NCI-H524 (cell line): ENCODE measurements around the gene OGFOD1.

ENCODE experiments used
- DNase-seq, 2 experiments: peaks; one replicate each; lab custom pipeline; 2025; lab: John Stamatoyannopoulos, UW

The OGFOD1 gene

DNA sequence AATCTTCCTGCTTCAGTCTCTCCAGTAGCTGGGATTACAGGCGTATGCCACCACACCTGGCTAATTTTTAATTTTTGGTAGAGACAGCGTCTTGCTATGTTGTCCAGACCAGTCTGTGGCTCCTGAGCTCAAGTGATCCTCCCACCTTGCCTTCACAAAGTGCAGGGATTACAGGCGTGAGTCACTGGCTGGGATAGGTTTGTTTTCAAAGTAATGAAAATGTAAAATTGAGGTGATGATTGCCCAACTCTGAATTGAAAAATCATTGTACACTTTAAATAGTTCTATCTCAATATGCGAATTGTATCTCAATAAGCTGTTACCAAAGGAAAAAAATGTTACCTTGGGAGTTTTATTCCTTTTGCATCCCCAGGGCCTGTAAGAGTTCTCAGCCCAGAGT is 24.8 kb upstream of the OGFOD1 start:
- DNase-seq: no peak

DNA sequence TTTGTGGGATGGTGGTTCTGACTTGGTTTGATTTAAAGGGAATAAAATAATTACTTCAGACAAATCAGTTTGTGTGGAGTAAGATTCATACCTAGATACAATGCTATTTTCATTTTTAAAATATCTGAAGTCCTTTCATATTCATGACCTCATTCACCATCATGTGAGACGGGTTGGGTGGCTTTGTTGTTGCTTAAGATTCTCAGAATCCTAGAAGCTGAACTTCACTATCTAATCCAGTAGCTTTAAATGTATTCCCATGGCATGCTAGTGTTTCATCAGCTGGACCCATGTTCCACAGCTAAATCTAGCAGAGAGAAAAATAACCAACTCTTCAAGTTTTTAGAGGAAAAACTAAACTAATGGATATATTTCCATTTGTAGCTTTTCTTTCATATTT is 23.3 kb upstream of the OGFOD1 start:
- DNase-seq: no peak

DNA sequence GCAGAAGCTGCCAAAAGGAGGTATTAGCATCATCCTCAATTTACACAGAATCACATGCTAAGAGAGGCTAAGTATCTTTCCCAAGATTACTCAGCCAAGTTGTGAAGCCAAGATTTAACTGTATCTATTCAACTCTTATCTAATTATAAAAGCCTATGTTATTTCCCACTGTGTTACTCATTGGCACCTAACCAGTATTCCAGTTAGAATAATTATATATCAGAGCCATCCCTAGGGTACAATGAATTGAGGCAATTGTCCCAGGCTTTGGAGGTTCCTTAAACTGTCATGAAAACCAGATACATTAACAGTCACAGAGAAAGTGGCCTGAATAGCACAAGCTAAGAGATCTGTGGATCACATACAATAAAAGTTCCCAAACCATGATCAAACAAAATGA is 15.1 kb upstream of the OGFOD1 start:
- no peak for DNase-seq

DNA sequence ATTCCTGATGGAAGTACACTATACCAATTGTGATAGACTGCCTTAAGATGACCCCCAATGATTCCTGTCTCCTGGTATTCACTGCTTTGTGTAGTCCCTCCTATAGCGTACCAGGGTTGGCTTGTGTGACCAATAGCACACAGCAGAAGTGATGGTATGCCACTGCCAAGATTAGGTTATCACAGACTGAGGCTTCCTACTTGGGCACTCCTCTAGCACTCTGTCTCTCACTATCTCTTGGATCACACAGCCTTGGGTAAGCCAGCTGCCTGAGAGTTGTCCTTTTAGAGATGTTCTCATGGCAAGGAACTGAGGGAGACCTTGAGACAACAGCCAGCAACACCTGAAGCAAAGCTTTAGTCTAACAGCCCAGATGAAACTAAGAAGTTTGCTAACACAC is 13.3 kb upstream of the OGFOD1 start:
- no peak for DNase-seq

DNA sequence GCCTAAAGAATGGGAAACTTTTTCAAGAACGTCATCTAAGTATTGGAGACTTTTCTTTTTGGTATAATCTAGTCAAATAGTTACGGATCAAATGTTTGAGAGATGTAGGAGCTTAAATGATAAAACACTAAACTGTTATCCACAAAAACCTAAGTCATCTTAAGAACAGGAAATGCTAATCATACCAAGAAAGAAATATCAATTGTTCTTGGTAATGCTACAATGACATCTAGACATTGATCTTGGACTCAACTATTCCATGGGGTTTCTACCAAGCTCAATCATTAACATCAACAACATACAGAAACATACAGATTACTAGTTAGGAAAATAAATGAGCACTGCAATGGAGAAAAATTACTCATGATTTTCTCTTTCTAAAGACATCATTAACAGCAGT is 4.1 kb upstream of the OGFOD1 start:
- DNase-seq: no peak

DNA sequence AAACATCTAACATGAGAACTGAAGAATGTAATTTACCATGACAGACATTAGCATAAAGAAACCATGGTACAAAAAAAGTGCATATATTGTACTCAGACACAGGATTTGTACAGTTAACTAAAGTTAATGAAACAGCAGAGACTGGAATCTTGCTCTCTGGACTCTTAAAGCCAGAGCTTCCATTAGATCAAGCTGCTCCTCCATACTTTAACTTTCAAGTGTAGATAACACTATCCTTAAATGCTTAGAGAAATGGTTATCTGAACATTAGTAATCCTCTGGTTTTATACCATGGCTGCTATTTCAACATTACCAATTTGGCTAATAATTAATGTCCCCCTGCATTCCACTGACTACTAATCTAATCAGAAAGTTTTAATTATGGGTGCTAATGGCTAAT is 3.3 kb upstream of the OGFOD1 start:
- DNase-seq: no peak

DNA sequence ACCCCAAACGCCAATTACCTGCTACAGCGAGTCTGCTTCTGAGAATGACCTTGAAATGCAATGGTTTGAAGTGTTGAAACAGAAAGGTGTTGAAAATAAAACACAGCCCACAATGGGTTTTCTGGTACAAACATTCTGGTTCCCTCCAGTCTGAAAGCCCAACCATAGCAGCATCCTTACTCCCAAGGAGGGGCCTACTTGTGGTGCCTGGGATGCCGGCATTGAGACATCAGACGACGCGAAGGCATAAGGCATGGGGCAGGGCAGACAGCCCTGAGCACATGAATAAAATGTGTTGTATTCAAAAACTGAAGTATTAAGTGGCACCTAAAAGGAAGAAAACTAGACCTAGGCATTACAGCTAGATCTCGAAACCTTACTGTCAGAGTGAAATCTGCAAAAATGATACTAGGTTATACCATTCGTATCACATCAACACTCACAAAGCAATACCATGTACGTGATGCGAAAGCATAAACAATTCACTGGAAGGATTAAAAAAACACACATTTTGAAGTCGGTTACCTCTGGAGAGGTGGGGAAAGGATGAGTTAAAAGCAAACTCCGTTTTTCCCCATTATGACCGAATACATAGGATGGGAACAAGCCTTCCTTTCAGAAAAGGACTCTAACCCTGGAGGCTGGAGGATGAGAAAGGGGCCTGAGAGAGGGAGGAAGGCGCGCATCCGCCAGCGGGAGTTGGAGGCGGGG is 924 bp upstream of the OGFOD1 start:
- DNase-seq: peak in 1 of 2 experiments; percentile 10

DNA sequence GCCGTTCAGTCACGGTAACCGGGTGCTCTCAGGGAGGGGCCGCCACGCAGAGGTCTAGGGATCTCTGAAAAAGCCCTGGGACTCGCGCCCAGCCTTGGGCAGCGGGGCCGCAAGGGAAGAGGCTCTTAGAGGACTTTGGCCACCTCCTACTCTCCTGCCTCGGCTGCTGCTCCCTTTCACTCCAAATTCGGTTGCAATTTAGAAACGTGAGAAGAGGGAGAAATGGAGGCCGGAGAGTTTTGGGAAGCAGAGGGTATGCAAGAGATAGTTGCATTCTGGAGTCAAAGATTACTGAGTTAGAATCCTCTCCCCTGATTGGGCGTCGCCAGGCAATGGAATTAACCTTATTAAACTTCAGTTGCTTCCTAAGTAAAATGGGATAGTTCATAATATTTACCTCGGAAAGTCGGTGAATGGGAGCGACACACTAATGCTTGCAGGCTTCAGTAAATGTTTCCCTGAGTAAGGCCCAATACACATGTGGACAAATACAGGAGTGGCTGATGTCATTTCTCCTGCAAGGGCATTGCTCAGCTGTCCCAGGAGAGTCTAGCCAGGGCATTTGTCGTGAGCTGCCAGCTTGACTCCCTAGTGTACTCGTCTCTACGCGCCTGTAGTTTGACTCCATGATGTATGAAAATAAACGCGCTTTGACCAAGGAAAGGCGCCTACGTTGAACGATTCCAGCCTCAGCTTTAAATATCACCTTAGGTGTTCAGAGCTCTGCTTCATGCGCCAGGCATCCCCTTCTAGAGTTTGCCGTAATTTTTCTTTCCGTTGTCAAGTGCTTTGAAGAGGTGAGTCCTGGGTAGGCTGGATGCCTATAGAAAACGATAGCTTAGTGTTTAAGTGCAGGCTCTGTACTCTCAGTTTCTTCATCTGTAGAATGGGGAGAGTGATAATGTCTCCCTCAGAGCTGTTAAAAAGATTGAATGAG is 667 bp downstream of the OGFOD1 start:
- peak; percentile 64 to 68 for DNase-seq

DNA sequence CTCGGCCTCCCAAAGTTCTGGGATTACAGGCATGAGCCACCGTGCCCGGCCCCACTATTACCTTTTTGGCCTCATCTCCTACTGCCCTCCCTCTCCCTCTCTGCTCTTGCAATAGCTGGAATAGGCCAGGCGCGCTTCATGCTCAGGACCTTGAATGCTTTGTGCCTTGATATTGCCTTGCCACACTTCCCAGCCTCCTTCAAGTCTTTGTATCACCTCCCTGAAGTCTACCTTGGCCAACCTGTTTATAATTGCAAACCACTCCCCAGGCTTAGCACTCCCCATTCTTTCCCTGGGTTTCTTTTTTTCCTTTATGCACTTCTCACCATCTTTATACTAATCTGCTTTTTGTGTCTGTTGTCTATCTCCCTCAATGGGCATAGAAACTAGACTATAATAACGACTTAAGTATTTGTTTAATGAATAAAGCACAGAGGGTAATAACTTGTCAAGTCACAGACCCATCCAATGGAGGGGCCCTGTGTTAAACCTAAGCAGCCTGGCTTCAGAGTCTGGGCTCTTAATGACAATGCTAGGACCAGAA is 6.6 kb downstream of the OGFOD1 start:
- no peak for DNase-seq

DNA sequence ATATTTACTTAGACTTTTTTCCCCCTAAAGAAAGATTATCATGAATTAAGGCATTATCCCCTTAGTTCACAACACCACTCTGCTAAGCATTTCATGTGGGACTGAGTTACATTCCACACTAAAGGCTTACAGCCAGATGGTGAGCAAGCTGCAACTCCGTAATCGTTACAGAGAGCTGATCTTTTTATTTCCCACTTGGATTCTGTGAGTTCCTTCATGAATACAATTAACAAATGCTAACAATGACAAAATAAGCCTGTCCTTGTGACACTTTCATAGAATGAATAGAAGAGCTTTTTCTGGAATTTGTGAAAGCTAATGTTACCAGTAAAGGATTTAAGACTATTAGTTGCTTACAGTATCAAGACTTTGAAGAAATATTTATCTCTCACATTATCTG is 8.7 kb downstream of the OGFOD1 start:
- peak; percentile 85 to 93 for DNase-seq

DNA sequence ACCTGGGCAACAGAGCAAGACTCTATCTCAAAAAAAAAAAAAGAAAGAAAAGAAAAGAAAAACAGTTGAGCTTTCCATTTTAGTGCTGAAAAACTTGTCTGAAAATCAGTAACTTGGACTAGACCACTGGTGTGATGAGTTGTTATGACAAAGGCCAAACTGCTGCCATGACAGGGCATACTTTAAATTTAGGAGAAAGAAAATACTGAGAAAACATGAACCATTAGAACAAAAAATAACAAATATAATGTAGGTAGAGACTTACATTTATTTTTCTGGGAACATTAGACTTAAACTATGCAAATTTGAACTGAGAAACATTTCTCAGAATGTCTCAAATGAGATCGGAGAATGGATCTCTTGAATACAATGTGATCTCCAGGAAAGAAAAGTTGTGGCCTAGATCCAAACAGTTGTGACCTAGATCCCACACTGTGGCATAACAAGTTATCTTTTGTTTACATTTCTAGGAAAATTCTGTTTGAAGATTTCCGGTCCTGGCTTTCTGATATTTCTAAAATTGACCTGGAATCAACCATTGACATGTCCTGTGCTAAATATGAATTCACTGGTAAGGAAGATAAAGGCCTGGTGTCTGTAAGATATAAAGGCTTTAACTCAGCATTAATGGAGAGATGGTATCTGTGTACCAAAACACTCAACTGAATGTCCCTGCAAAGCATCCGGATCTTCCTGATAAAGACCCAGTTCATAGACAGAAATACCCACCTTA is 10.9 kb downstream of the OGFOD1 start:
- no peak for DNase-seq

DNA sequence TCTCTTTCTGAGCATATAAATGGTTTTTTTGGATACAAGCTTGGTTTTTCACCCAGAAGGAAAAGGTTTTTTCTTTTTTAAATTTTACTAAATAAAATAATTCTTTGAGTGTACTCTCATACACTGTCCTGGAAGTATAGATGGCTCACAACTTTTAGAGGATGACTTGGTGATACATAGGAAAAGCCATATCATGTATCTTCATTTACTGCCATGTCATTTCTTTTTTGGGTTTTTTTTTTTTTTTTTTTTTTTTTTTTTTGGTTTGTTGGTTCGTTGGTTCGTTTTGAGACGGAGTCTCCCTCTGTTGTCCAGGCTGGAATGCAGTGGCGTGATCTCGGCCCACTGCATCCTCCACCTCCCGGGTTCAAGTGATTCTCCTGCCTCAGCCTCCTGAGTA is 11.8 kb downstream of the OGFOD1 start:
- DNase-seq: no peak

DNA sequence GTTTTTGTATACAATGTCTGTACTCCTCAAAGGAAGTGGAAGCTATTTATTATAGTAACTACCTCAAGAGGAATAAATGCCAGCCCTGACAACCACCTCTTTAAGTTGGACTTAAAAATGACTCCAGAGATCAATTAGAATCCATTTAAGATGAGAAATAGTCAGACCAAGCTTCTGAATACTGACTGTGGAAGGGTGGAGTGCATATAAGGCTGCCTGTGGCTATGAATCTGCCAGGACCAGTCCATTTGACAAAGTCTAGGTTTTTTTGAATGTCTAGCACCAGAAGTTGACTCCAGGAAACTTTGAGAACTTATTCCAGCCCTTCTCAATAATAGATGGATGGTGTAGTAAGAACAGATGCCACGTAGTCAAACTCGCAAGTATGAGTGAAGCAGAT is 15.0 kb downstream of the OGFOD1 start:
- no peak for DNase-seq

DNA sequence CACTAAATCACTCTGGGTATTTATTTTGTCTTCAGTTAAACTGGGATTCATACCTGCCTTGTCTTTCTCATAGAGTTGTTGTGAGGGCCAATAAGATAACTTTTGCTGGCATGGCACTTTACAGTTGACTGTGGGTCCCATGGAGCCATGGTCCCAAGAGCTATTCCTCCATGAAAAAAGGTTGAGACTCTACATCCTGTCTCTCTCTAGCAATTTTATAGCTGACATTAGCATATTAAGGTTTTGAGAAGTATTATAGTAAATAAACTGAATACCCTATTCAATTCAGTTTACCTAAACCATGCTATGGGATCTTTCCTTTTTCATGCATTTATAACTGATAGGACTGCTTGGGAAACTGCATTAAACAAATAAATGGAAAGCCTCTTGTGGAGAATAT is 17.4 kb downstream of the OGFOD1 start:
- no peak for DNase-seq

DNA sequence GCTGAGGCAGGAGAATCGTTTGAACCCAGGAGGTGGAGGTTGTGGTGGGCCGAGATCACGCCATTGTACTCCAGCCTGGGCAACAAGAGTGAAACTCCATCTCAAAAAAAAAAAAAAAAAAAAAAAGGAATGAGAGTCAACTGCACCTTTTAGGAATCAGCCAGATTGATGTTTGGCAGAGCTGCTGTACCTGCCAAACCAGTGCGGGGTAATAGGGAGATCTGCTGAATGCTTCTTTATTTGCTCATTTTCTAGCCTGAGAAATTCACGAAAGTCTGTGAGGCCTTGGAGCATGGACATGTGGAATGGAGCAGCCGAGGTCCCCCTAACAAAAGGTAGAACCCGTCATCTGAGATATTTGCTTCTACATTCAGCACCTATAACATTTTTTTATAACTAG is 18.4 kb downstream of the OGFOD1 start:
- DNase-seq: no peak

DNA sequence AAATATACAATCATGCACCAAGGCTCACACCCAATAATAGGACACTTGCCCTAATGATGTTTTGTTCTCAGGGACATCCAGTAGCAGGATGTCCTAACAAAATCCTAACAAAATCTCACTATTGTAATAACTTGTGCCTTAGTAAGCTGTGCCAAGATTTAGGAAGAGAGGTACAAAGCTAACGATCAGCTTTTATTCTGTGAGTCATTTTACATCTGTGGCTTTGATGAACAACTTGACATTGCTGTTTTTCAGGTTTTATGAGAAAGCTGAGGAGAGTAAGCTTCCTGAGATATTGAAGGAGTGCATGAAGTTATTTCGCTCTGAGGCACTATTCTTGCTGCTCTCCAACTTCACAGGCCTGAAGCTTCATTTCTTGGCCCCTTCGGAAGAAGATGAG is 18.9 kb downstream of the OGFOD1 start:
- DNase-seq: no peak

DNA sequence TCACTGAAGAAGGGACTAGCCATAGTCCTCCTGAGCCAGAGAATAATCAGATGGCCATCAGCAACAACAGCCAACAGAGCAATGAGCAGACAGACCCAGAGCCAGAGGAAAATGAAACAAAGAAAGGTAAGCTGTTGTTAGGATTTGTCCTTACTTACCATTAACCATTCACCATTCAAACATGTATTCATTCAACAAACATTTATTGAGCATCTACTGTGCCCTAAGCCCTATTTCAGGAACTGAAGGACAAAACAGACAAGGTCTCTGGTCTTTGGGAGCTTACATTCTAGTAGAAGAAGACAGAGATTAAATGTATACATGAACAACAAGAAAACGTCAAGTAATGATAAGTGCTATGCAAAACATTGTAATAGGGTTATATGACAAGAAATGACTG is 19.3 kb downstream of the OGFOD1 start:
- DNase-seq: no peak

DNA sequence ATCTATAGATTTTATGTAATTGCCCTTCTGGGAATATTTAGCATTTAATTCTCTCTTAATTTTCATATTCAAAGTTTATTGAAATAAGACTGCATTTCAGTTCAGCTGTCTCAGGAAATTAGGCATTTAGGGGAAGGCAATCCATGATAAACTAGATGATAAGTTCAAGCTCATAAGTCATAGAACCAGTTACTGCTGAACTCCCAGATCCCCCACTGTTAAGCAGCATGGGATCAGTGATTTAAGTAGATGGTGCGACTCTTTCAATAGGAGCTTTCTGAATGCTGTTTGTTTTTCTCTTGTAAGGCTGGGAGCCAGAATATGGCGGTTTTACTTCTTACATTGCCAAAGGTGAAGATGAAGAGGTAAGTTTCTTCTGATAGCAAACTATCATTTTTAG is 23.8 kb downstream of the OGFOD1 start:
- DNase-seq: peak in 1 of 2 experiments; percentile 11

DNA sequence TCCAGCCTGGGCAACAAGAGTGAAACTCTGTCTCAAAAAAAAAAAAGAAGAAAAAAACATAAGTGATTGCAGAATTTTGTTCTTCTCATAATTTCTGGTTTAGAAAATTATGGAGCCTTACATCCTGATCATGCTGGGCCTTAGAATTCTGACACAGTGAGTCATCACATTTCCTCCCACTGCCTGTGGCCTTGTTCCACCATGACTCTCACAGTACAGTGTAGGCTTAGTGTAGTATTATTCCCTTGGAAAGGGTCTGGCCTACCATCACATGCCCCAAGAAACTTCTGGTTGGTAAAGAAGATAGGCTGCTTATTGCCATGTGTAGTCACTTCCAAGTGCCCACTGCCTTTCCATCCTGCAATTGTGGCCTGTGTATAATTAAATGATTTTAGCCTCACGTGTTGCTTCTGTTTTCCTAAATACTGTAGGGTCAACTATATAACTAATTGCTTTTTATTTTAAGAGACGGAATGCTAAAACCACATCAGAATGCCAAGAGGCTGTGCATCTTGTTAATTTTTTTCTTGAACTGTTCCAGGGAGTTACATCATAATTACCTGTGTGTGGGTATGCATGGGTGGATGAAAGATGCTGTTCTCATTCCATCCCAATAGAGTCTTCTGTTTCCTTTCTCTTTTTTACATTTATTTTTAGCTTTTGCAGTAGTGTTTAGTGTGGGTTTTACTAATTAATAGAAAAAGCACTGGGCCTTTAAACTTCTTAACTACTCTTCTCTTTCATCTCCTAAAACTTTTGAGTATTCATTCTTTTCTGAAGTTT is 25.9 kb downstream of the OGFOD1 start:
- no peak for DNase-seq

DNA sequence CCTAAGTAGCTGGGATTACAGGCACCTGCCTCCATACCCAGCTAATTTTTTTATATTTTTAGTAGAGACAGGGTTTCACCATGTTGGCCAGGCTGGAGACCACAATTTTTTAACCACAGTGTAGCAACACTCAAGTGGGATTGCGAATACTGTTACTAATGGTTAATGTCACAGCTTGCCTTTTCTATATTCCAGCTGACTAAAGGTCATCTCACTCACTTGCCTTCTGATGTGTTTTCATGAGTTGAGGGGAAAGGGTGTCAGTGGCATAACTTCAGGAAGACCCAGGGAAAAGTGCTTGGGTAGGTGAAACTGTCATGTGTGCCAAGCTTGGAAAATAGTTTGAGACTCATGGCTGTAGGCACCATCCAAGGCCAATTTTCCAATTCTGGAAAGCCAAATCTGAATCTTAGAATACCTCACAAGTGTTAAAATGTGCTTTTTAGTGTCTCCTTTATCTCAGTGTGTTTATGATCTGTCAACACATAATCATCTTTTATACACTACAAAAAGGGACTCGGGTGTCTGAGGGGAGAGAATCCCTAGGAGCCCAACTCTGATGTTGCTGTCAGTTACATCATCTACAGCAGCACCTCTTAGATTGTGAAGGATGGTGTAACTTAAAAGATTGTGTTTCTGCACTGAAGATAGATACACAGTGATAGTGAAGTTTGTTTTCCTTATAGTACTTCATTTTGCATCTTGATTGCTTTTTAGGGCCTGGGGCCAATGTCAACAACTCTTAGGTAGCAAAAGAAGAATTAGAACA is 27.1 kb downstream of the OGFOD1 start:
- no peak for DNase-seq

DNA sequence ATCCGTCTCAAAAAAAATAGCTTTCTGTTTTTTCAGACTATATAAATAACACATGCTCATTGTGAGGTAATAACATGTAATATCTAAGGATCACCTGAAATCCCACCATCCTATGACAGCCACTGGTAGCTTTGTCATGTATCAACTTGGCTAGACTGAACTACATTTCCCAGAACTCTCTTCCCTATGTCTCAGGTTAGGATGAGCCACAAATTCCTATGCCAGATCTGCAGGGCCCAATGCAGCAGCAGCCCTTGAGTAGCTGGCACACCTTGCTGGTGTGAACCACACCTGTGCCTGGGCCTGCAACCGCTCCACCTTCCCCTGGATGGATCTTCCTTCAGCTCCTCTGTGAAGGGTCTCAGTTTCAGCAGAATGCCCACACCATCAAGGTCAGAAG is 28.1 kb downstream of the OGFOD1 start:
- DNase-seq: no peak
